ENCODE results near the gene TSC22D3.
"Not testable (repeated sequence)": the region's sequence is repeated elsewhere in the genome, so short reads cannot be mapped to it uniquely, and the experiment has no call there.

The TSC22D3 gene

DNA sequence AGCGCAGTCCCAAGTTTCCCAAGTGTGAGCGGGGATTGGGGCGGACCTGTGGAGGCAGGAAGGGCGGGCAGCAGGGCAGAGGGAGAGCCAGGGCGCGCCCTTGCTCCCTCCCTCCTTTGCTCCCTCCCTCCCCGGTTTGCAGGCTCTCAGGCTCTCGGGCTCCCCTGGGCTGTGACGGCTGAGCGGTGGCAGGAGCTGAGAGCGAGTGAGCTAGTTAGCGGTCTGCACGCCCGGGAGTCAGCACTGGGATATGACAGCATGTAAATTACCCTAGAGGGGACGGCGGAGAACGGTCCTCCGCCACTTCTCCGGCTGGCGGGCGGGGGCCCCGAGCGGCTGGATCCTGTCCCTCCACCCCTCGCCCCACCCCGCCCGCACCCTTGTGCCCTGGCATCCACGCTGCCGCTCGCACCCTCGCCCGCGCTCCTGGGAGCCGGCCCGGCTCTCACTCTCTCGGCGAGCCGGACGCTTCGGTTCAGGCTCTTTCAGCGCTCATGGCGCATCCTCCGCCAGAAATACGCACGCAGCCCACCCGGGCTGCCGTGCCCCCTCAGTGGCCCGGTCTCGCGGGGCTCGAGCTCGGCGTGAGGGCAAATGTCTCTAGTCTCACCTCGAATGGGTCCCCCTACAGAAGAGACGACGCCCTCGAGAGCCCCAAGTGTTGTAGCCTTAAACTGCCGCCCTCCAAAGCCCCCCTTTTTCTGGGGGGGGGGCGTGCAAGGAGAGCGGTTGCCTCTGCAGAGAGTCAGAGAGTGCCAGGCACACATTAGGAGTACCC, at the start of gene TSC22D3:
TSS of gene TSC22D3 (minus strand) at position 54 of the 778 bp plus-strand sequence. CDS start 368 bp downstream, outside the sequence.
- no peak for DNase-seq (ENCODE audit: low read depth in 2 of 2)

DNA sequence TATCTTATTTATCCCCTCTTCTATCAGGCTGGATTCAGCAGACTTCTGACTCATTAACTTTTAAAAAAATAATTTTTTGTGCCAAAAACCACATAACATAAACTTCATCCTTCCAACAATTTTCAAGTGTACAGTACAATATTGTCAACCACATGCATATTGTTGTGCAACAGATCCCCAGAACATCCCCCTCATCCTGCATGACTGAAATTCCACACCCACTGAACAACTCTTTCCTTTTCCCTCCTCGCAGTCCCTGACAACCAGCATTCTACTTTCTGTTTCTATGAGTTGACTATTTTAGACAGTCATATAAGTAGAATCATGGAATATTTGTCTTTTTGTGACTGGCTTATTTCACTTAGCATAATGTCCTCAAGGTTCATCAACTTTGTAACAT, 47.9 kb upstream of the TSC22D3 start:
- no peak for DNase-seq (ENCODE audit: low read depth in 2 of 2)

DNA sequence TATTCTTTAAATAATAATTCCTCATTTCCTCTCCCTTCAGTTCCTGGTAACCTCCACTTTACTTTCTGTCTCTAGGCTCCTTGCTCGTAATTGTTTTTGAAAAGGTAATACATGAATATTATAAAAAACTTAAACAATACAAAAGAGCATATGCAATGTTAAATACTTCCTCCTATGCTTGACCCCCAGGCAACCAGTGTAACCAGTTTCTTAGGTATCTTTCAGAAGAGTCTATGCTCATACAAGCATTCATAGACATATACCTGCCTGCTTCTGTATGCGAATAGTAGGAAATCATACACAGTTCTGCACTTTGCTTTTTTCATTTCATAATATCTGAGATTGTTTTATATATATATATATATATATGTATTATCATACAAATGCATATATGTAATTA, 47.5 kb upstream of the TSC22D3 start:
- DNase-seq (ENCODE audit: low read depth in 2 of 2): no peak

DNA sequence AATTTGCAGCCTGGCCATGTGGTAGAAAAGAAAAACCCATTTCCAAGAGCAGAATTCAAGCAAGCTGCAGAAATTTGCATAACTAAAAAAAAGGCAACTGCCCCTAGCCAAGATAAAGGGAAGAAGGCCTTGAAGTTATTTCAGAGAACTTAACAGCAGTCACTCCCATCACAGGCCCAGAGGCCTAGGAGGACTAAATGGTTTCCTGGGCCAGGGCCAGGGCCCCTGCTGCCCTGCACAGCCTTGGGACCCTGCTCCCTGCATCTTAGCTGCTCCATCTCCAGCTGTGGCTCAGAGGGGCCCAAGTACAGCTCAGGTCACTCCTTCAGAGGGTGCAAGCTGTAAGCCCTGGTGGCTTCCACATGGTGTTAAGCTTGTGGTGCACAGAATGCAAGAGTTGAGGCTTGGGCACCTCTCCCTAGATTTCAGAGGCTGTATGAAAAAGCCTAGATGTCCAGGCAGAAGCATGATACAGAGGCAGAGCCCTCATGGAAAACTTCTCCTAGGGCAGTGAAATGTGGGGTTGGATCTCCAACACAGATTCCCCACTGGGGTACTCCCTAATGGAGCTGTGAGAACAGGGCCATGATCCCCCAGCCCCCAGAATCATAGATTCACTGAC, 43.4 kb upstream of the TSC22D3 start:
- no peak for DNase-seq (ENCODE audit: low read depth in 2 of 2)

DNA sequence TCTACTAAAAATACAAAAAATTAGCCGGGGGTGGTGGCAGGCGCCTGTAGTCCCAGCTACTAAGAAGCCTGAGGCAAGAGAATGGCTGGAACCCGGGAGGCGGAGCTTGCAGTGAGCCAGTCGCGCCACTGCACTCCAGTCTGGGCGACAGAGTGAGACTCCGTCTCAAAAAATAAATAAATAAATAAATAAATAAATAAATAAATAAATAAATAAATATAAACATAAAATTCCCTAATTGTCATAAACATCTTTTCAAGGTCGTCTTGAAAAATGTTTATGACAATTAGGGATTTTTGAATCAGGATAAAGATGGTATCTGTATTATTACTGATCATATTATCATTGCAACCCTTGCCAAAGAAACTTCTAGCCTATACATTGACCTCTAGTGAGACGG, 34.5 kb upstream of the TSC22D3 start:
- not testable (repeated sequence) for DNase-seq (ENCODE audit: low read depth in 2 of 2)

DNA sequence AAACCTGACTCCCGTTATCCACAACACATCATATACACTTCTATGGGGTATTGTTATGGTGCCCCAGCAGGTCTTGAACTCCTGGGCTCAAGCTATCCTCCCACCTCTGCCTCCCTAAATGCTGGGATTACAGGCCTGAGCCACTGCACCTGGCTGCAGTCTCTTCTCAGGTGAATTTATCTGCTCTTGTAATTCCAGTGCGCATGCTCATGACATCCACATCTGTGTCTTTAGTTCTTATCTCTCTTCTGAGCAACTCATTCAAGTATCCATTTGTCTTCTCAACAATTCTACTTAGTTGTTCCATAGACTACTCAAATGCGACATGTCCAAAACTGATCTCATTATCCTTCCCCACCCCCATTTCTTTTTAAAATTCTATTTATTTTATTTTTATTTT, 29.6 kb upstream of the TSC22D3 start:
- DNase-seq (ENCODE audit: low read depth in 2 of 2): no peak

DNA sequence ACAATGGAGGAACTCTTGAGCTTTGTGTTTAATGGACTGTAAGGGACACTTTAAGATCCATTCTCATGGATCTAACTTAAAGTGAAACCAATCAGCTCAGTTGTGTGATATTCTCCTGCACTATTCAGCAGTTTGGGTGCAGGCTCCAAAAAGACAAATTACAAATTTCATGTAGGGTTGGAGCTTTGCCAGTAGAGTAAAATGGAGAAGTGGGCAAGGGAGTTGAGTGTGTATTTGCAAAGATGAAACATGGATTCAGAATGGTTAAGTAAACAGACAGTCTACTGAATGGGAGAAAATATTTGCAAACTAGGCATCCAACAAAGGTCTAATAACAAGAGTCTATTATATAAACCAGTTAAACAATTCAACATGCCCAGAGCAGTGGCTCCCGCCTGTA, 28.8 kb upstream of the TSC22D3 start:
- no peak for DNase-seq (ENCODE audit: low read depth in 2 of 2)

DNA sequence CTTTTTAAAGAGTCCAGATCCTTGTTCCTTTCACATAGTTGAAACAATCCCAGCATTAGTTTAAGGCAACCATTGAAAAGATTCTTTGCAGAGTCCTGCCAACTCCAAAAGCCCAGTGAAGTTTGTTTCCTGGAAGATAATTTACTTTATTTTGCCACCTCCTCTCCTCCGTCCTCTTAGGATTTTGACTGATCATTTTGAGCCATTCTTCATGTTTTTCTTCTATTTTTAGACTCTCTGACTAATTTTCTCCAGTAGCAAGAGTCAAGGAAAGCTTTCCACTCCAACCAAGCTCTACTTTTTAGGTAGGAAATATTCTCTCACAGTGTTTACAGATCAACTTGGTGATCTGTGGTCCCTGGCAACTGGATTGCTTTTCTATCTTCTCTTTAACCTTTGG, 12.2 kb upstream of the TSC22D3 start:
- no peak for DNase-seq (ENCODE audit: low read depth in 2 of 2)

DNA sequence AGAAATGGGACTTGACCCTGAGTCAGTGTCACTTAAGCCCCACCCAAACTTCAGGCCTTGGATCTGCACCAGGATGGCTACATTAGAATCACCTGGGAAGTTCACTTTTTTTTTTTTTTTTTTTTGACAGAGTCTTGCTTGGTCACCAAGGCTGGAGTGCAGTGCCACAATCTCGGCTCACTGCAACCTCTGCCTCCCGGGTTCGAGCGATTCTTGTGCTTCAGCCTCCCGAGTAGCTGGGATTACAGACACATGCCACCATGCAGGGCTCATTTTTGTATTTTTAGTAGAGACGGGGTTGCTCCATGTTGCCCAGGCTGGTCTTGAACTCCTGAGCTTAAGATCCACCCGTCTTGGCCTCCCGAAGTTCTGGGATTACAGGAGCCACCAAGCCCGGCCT, 4.9 kb upstream of the TSC22D3 start:
- no peak for DNase-seq (ENCODE audit: low read depth in 2 of 2)

DNA sequence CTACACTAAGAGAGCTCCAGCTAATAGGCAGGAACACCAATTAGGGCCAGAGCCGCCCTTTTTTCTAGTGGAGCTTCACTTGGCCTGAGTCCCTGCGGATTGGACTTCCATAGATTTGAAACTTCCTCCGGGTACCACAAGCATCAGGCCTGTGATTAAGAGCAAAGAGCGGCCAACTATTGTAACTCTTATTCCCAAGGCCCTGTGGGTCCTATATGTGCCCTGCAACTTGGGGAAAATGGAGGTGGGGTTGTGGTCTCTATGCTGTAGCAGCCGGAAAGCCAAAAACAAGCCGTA, 1.9 kb upstream of the TSC22D3 start, which contains the start of gene NCBP2L:
TSS of gene NCBP2L (plus strand) at position 198 of the 297 bp plus-strand sequence. CDS start 16,488 bp downstream, outside the sequence.
- no peak for DNase-seq (ENCODE audit: low read depth in 2 of 2)

DNA sequence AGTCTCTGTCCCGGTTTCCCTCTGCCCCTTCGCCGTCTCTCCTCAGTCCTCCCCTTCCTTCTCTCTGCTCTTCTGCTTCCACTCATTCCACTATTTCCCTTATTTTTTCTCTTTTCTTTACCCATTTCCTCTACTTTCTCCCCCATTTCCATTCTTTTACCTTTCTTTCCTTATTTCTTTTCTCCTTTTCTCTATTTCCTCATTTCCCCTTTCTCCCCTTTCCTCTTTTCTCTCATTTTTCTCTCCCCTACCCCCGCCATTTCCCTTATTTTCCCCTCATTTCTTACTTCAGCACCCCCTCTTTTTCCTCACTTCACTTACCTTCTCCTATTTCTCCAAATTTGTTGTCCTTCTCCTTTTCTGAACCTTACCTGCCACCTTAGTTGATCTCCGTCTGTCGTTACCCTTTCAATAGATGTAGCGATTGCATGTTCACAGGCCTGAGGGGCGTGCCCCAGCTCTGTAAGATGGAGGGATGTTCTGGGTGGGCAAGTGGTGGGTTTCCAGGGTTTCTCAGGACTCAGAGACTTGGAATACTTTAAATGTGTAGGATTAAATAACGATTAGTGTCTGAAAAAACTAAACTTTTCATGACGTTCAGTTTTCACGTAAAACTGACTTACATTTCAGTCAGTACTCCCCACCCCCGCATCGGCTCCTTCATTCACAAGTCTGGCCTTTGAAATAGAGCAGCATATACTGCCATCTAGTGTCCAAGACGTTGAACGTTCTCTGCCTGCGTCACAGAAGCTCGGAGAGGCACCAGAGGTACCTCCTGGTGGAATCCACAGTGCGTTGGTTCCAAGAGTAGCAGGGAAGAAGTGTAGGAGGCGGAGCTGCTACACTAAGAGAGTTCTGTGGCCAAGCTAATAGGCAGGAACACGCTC, 1.3 kb upstream of the TSC22D3 start:
- DNase-seq (ENCODE audit: low read depth in 2 of 2): peak; percentile 57 to 67

DNA sequence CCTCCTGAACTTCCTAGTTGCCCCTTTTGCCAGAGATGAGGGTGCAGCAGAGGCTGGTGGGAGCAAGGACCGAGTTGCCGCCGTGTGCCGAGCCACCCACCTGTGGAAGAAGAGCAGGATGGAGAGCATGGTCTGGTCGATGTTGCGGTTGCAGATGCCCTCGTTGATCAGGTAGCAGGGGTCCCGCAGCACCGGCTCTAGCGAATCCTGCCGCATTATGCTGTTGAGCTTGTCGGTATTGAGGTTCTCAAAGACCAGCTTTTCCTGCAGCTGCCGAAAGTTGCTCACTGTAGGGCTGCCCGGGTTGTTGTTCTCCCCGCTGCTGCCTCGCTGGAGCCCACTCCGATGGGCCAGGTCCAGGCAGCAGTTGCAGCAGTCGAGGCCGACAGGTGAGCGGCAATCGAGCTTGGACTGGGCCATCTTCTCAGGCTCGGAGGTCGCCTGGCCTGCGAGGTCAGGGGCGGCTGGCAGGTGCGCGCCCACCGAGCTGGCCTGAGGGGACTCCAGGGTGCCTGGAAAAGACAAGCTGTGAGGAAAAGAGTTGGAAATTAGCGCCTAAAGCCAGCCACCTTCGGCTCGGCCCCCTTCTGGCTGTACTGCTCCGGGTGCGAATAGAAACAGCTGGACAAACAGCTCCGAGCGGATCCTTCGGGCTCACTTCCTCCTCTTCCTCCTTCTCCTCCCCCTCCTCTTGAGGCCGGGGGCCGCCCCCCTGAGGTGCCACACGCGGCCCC, 420 bp downstream of the TSC22D3 start:
- DNase-seq (ENCODE audit: low read depth in 2 of 2): no peak

DNA sequence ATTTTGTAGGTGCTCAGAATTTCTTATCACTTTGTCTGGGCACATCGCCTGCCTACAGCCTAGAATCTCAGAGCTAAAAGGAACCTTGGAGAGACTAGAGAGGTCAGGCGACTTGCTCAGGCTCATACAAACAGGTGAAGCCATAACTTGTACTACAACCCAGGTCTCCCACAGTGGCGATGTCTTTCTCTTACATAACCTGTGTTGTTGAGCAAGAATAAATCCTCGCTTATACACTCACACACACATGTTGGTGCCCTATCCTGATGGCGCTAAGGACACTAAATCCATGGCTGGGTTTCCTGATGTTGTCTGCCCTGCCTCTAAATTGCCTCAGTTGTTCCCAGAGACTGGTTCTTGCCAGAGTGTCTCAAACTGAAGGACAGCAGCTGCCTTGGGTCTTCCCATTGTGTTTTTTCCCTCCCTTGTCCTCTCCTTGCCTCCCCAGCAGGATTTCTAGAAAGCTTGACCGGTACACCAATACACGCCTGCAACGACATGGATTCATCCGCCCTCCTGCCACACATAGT, 1.6 kb downstream of the TSC22D3 start:
- no peak for DNase-seq (ENCODE audit: low read depth in 2 of 2)

DNA sequence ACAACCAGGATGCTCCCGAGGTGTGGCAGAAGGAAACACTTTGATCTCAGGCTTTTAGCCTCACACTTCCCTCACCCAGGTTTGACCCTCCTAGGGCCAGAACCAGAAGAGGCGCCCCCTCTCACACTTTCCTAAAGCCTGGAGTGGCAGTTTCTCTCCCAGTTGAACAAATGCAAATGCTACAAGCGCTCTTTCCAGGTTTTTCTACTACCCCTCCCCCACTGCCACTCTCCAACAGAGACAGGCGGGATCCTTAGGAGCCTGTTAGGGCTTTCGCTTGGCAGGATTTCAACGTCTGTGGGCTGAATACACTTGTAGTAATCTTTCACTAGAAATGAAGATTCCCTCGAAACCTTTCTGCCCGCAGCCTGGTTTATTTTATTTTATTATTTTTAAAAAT, 2.4 kb downstream of the TSC22D3 start:
- no peak for DNase-seq (ENCODE audit: low read depth in 2 of 2)

DNA sequence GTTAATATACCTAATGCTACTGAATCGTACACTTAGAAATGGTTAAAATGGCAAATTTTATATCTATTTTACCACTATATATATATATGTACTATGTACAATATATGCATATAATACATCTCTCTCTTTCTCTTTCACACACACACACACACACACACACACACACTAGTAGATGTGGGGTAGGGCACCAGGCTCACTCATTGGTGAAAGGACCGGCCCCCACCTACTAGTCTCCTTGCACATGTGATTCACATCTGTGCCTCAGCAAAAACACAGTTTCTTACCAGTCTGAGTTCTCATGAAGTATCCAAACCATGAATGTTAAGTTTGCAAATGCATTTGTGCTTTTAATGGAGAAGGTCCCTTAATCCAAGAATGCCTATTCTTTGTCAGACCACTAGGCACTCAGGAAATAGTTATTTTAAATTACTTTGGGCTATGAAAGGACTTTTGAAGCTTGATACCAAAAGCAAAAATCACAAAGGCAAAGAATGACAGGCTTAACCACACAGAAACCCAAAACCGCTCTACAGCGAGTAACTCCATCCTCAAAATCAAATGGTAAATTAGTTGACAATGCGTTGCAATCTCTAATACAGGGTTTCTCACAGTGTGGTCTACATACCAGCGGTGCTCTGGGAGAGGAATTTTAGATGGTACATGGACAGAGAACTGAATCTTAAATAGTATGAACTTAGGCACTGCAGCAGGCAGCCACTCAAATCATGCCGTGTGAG, 5.8 kb downstream of the TSC22D3 start:
- no peak for DNase-seq (ENCODE audit: low read depth in 2 of 2)

DNA sequence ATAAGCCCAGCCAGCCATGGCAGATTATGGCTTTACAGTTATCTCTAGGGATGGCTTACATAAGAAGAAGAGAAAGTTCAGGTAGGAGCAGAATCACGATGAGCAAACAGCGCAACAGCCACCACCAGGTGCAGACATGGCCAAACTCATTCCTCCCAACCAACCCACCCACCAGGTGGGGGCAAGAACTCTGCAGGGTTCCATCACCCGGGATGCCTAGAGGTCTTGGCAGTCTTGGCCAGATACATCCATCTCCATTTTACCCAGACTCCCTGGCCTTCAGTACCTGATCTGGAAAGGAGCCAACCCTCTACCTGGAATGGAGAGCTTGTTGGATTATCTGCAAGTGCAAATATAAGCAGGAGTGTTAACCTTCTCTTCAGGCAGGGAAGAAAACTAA, 7.5 kb downstream of the TSC22D3 start:
- no peak for DNase-seq (ENCODE audit: low read depth in 2 of 2)

DNA sequence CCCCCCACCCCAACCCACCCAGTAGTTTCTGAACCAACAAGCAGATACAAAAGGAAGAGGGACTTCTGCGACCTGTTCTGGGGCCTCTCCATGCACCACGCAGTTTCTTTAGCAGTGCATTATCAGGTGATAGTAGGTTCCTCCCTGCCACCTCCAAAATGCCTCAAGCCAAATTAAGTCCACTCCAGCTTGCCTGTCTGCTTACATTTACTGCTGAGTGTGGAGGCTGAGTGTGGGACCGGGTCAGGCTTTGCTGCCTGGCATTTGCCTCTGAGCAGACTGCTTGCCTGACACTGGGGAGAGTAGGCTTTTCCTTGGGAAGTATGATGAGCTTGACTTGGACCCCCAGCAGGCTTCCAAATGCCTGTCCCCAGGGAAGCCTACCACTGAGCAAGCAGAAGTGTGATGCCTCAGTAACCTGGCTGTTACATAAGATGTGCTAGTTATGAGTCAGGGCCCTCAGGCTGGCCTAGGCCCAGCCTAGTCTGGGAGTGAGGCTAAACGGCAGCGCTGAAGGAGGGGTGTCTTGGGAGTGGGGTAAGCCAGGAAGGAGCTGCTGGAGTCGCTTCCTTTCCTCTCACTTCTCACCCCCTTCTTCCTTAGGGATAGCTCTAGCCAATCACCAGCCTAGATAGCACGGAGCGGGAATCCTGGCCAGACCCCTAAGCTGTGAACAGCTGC, 9.0 kb downstream of the TSC22D3 start:
- DNase-seq (ENCODE audit: low read depth in 2 of 2): no peak

DNA sequence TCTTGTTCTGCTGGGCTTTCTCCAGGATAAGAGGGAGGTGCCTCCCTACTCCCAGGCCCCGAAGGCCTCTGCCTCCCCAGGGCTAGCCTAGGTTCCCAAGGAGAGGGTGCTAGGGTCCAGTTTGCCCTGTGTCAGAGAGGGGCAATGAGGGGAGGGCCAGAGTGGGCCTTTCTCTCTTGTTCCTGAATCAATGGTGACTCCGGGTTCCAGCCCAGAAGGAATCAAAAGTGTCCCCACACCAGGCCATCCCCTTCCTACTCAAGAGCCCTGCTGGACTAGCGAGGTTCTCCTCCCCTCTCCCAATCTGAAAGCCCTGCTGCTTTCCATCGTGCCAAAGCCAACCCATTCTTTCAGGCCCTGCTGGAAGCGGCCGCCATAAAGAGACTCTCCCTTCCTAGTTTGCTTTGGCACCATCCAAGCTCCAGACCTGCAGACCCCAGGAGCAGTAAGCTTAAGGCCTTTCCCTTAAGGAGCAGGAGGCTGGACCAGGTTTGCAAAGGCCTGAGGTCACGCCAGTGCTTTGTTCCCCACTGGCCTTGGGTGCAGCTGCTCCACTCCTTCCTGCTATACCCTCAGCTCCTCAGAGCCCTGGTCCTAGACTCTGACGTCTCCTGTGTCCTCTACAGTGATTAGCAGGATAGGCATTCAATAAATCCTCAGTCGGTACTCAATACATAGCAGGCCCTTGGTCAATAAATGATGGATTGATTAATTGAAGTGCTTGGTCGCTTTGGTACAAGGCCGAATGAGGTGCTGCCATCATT, 10.6 kb downstream of the TSC22D3 start:
- DNase-seq (ENCODE audit: low read depth in 2 of 2): no peak

DNA sequence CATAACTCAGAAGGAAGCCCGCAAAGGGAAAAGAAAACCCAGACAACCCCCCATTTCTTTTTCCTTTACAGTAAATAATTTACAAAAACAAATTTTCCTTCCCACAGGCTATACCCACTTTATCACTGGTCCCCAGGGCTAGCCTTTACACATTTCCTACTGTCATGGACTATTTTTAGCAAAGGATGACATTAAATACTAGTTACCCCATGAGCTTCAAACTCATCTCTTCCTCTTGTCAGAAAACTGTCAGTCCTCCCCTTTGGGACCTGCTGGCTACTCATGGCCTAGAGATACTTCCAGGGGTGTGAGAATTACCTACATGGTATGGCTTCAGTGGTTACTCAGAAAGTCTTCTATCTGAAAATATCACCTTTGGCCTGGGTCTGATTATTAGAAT, 11.9 kb downstream of the TSC22D3 start:
- DNase-seq (ENCODE audit: low read depth in 2 of 2): no peak

Measured in activated CD8-positive, alpha-beta memory T cell treated with anti-CD3 and anti-CD28 coated beads for 4 hours (primary cell).